Testis (tissue), 3 donors: Measurements from ENCODE around the gene INAFM2. TPM values are rescaled to one million over a fixed set of nuclear protein-coding genes. Genes with fewer than 3 reads are reported as not detected.

Experiments used
- DNase-seq: peaks from one replicate; pipeline ENCODE4 v3.0.0-alpha.2; 2019
- H3K27ac ChIP-seq, 2 donors: fragments of 200-600 bp; sonication (generic); one replicate each; pipeline ENCODE4 v1.5.1; 2019
- H3K27me3 ChIP-seq: fragments of 200-600 bp; sonication (generic); one replicate; pipeline ENCODE4 v1.5.1; 2019
- H3K36me3 ChIP-seq: fragments of 200-600 bp; sonication (generic); one replicate; pipeline ENCODE4 v1.5.1; 2017; ENCODE audit warnings: low read depth; ENCODE audit errors: missing control alignments
- H3K4me1 ChIP-seq: fragments of 200-600 bp; sonication (generic); one replicate; pipeline ENCODE4 v1.5.1; 2019
- H3K4me3 ChIP-seq, 2 donors: fragments of 200-600 bp; sonication (generic); one replicate each; pipeline ENCODE4 v1.5.1; 2017 to 2019
- H3K9me3 ChIP-seq: fragments of 200-600 bp; sonication (generic); one replicate; pipeline ENCODE4 v1.5.1; 2017
- CTCF ChIP-seq, 3 experiments: fragments of 450-650 bp in 2 of 3; fragments of 200-600 bp in 1 of 3; sonication (generic) in 1 of 3; IDR thresholded peaks; one replicate each; pipeline ENCODE4 v1.5.1; 2016 to 2019; ENCODE audit warnings: antibody characterized with exemption in 3 of 3, mild to moderate bottlenecking in 2 of 3, moderate library complexity in 1 of 3
- POLR2A ChIP-seq: fragments of 450-650 bp; IDR thresholded peaks from one replicate; pipeline ENCODE4 v1.6.1; 2017; ENCODE audit warnings: antibody characterized with exemption, mild to moderate bottlenecking, moderate library complexity
- WGBS, 2 donors: methylation state at CpG; one replicate each; pipeline ENCODE4 v1.1.5; 2018; 5-methylcytosine and 5-hydroxymethylcytosine counted together
- intact Hi-C: fragments of 100-400 bp; cut with DNase I; formaldehyde crosslinking; loops from one replicate; pipeline ENCODE4 v1.15.1; 2023; ENCODE audit warnings: low total_unique reads
- polyA plus RNA-seq: library from polyadenylated mRNA; stranded (reverse); fragments of 350-450 nt; fragmentation: Illumina TruSeq; extraction: RNeasy Lipid Tissue Mini Kit (QIAGEN cat#74804); gene quantifications from one replicate; pipeline ENCODE4 v1.2.3, GENCODE V29; 2014; ENCODE audit warnings: low read depth, low replicate concordance; ENCODE audit not compliant: insufficient read depth
- total RNA-seq, 2 donors: library from RNA; depleted of rRNA; stranded (reverse); fragments of >200 nt; gene quantifications; one replicate each; pipeline ENCODE4 v1.2.3, GENCODE V29; 2016

Gene INAFM2
- total and polyA plus RNA-seq, 3 donors from 2014 or later = 31.8 to 49.8 (median 43.4) TPM

DNA sequence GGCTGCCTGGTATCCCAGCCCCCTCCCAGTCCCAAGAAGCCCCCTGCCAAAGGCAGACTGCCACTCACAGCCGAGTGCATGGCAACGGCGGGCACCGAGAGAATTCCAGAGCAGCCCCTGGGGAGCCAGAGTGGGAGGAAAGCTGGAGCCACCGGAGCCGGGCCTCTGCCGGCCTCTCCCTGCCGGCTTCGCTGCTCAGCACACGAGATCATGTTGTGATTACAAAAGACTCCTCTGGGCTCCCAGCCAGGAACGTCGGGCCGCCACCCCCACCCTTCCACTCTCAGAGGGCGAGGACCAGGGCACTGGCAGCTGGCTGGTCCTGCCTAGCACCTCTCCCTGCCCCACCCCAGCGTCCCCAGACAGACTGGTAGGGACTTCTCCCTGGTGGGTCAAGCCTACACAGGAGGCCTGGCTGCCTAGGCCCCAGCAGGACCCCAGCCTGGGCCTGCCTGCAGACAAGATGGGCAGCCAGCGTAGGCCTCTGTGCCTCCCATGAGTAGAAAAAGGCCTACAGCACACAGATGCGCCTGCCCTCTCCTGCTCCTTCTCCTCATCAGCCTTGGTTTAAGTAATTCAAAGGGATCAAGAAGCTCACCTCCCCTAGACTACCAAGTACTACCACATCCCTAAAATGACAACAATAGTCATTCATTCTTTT, 17.4 kb downstream of the INAFM2 start, which contains the start of gene CCDC9B:
CCDC9B (minus strand) TSS at position 200 of the 661 bp plus-strand sequence; CDS start at position 80, 120 bp downstream.
- Histone ChIP-seq H3K36me3 (no peaks in the 10 kb centered on the region), H3K27ac (peak within 1 kb of the TSS; percentile 92 to 93), H3K27me3 (no peaks in the 10 kb centered on the region), H3K4me3 (peak within 1 kb of the TSS in 1 of 2 donors; percentile 44), H3K4me1 (peaks cover 43% of the 10 kb centered on the region), H3K9me3 (no peaks in the 10 kb centered on the region)
- intact Hi-C loops = no loop called here
- TF ChIP-seq POLR2A (no peak), CTCF (IDR thresholded peaks at IDR 0.05) (no peak)
- DNase-seq = peak; percentile 90
- WGBS, 2 donors = 46 to 53% methylated on average over 5 to 15 of the region's 17 CpGs

DNA sequence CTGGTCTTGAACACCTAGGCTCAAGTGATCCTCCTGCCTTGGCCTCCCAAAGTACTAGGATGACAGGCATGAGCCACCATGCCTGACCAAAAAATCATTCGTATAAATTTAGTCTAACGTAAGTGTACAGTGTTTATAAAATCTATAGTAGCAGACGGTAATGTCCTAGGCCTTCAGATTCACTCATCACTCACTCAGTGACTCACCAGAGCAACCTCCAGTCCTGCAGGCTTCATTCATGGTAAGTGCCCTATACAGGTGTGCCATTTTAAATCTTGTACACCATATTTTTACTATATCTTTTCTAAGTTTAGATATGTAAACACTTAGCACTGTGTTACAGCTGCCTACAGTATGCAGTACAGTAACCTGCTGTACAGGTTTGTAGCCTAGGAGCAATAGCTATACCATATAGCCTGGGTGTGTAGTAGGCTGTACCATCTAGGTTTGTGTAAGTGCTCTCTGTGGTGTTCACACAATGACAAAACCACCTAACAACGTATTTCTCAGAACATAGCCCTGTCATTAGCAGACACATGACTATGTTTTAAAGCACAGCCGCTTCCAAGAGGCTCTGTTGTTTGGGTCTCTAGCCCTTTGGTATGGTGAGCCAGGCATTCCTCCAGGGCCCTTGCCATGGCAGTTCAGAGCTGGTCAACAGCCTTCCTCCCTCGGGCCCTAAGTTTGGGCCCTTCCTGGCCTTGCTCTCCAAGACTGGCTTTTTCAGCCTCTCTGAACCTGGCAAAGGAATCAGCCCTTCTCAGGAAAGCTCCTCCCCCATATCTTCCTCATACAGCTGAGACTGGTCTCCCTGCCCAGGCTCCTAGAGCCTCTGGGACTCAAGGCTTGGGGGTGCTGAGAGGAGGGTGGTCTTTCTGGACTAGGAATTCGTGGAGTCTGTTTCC, 19.2 kb downstream of the INAFM2 start:
- peaks cover 36% of the 10 kb centered on the region for H3K4me1 ChIP-seq
- 78 to 87% methylated on average over 6 to 7 of the region's 7 CpGs for WGBS, 2 donors
- intact Hi-C loops = no loop called here
- TF ChIP-seq CTCF (IDR thresholded peaks at IDR 0.05) (no peak), POLR2A (no peak)
- DNase-seq = no peak
- H3K4me3 ChIP-seq = no peak overlapping the region
- no peaks in the 10 kb centered on the region for H3K27me3 ChIP-seq
- no peaks in the 10 kb centered on the region for H3K9me3 ChIP-seq
- H3K27ac ChIP-seq = peak overlapping the region in 1 of 2 donors; percentile 28
- H3K36me3 ChIP-seq = no peaks in the 10 kb centered on the region

GRCh38 chr15:40343512-40343911, 20.0 kb downstream of the INAFM2 start:
- DNase-seq = no peak
- WGBS, 2 donors = 81 to 94% methylated on average over 10 of the region's 10 CpGs
- H3K27ac ChIP-seq = no peak overlapping the region

GRCh38 chr15:40344217-40344616, 20.7 kb downstream of the INAFM2 start:
- peaks cover 22% of the 10 kb centered on the region for H3K4me1 ChIP-seq
- no peak overlapping the region for H3K27ac ChIP-seq
- intact Hi-C loops = no loop called here
- no peaks in the 10 kb centered on the region for H3K36me3 ChIP-seq
- no peaks in the 10 kb centered on the region for H3K27me3 ChIP-seq
- no peak for DNase-seq
- TF ChIP-seq POLR2A = no peak
- no peak for TF ChIP-seq CTCF (IDR thresholded peaks at IDR 0.05)
- H3K9me3 ChIP-seq = no peaks in the 10 kb centered on the region
- no peak overlapping the region for H3K4me3 ChIP-seq
- WGBS, 2 donors = 62 to 72% methylated on average over 4 to 6 of the region's 6 CpGs

More at GRCh38 chr15:40343512-40343911, 20.0 kb downstream of the INAFM2 start:
- intact Hi-C loops = no loop called here
- no peak overlapping the region for H3K4me3 ChIP-seq
- TF ChIP-seq CTCF (IDR thresholded peaks at IDR 0.05) = no peak
- TF ChIP-seq POLR2A = no peak
- H3K4me1 ChIP-seq = peaks cover 27% of the 10 kb centered on the region
- no peaks in the 10 kb centered on the region for H3K36me3 ChIP-seq
- H3K9me3 ChIP-seq = no peaks in the 10 kb centered on the region
- H3K27me3 ChIP-seq = no peaks in the 10 kb centered on the region
